Measurements from ENCODE around the gene DHRSX.

DNA sequence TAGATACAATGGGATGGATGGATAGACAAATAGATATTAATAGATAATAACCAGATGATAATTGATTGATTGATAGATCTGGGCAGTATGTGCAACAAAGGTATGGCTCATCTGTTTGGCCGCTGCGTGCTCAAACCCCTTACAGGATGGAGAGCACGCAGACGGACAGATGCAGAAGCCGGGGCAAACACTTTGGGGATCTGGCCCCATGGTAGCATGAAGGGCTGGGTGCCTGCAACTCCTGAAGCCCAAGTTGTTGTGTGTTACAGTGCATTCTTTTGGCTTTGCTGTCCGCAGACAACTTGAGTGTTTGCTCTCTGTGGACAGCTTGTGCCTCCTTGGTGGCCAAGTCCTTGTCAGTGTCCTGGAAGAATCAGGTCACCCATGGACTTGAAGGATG is 10.6 kb upstream of the DHRSX start:
- TF ChIP-seq CTCF (IDR thresholded peaks at IDR 0.05) (no peak), POLR2A (IDR thresholded peaks at IDR 0.05) (no peak), POLR2AphosphoS5 (IDR thresholded peaks at IDR 0.05) (no peak), EP300 (IDR thresholded peaks at IDR 0.05) (no peak)
